Upper lobe of right lung (tissue), 1 donor: ENCODE measurements around the gene EXD1. TPM values are rescaled to one million over a fixed set of nuclear protein-coding genes. Genes with fewer than 3 reads are reported as not detected.
"Not testable (repeated sequence)": the region's sequence is repeated elsewhere in the genome, so short reads cannot be mapped to it uniquely, and the experiment has no call there.

Experiments used
- ATAC-seq: fragments of 200-7000 bp; cut with Tn5 transposase; one replicate; pipeline ENCODE4 v1.9.1; 2020; ENCODE audit warnings: mild to moderate bottlenecking, moderate library complexity
- DNase-seq: peaks from one replicate; pipeline ENCODE4 v3.0.0-alpha.2; 2020
- H3K27ac ChIP-seq: fragments of 200-600 bp; one replicate; pipeline ENCODE4 v1.8.0; 2022
- H3K27me3 ChIP-seq: fragments of 200-600 bp; one replicate; pipeline ENCODE4 v1.8.0; 2022; ENCODE audit warnings: mild to moderate bottlenecking
- H3K36me3 ChIP-seq: fragments of 200-600 bp; one replicate; pipeline ENCODE4 v1.8.0; 2022
- H3K4me1 ChIP-seq: fragments of 200-600 bp; one replicate; pipeline ENCODE4 v1.8.0; 2022
- H3K4me3 ChIP-seq: fragments of 200-600 bp; one replicate; pipeline ENCODE4 v1.8.0; 2022; ENCODE audit warnings: mild to moderate bottlenecking
- H3K9me3 ChIP-seq: fragments of 200-600 bp; one replicate; pipeline ENCODE4 v1.8.0; 2022
- CTCF ChIP-seq: fragments of 200-600 bp; IDR thresholded peaks from one replicate; pipeline ENCODE4 v1.8.0; 2022; ENCODE audit warnings: antibody characterized with exemption
- intact Hi-C: fragments of 100-400 bp; cut with DNase I; formaldehyde crosslinking; loops from one replicate; pipeline ENCODE4 v1.11.0; 2022
- total RNA-seq: library from RNA; stranded (reverse); fragmentation: NEBNext Ultra II Directional; extraction: Animal tissue kit (Norgen Biotek cat#: 25700); gene quantifications from one replicate; pipeline ENCODE4 v1.2.1, GENCODE V29; 2021
- donor health status: DM: no; HTN: yes; CAD: no; lungs with severe emphysema.

The EXD1 gene
- total RNA-seq, 1 donor from 2014 or later, result not detected

DNA sequence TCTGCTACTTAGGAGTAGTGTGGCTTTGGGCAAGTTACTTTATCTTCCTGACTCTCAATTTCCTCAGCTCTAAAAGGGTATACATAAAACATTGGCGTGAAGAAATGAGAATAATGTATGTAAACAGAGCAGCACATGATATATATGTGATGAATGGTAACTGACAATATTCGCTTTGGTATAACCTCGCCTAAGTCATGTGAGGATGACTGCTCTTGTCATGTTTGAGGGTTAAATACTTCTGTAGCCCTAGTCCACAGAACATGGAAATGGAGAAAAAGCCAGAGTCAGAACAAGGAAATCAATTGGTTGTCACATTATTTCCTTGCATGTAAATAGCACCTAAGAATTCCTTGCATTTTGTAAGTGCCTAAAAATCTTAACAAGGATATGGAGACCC lies 25.5 kb upstream of the EXD1 start:
- Histone ChIP-seq H3K4me1 (peaks cover 35% of the 10 kb centered on the region), H3K27me3 (no peaks in the 10 kb centered on the region), H3K4me3 (no peak overlapping the region), H3K9me3 (no peaks in the 10 kb centered on the region), H3K36me3 (peaks cover 27% of the 10 kb centered on the region), H3K27ac (peak overlapping the region; percentile 68)
- DNase-seq, result no peak
- ATAC-seq, result no peak
- TF ChIP-seq CTCF, result no peak
- intact Hi-C loops, result no loop called here

DNA sequence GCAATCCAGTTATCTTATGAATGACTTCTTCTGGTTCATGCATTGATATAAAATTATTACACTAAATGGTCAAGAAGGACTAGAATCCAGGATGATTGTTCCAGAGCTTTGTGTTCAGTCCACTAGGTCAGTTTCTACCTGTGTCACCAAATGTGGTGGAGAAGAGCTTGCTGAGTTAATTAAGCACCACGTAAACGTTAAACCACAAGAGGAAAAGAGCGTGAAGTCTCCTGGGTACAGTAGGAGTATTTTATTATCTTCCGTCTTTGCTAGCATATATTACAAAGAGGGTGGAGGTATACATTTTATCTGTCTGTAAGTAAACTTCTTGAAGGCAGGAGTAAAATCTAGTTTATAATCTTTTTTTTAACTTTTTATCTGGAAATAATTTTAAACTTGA lies 24.0 kb upstream of the EXD1 start:
- Histone ChIP-seq H3K9me3 (no peaks in the 10 kb centered on the region), H3K36me3 (peaks cover 23% of the 10 kb centered on the region), H3K4me3 (no peak overlapping the region), H3K27me3 (no peaks in the 10 kb centered on the region), H3K4me1 (peaks cover 30% of the 10 kb centered on the region), H3K27ac (no peak overlapping the region)
- no peak for DNase-seq
- ATAC-seq, result no peak
- no peak for TF ChIP-seq CTCF
- intact Hi-C loops, result no loop called here

DNA sequence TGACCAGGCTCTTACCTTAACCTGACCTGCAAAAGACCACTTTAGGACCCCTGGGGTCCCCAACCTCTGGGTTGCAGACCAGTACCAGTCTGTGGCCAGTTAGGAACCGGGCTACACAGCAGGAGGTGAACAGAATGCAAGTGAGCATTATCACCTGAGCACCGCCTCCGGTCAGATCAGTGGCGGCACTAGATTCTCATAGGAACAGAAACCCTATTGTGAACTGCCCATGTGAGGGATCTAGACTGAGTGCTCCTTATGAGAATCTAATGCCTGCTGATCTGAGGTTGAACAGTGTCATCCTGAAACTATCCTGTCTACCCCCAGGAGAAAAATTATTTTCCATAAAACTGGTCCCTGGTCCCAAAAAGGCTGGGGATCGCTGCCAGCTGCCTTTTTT lies 20.9 kb upstream of the EXD1 start:
- DNase-seq (no peak), ATAC-seq (no peak)
- Histone ChIP-seq H3K4me1 (peaks cover 7% of the 10 kb centered on the region), H3K27ac (no peak overlapping the region), H3K9me3 (no peaks in the 10 kb centered on the region), H3K36me3 (peaks cover 13% of the 10 kb centered on the region), H3K4me3 (no peak overlapping the region), H3K27me3 (no peaks in the 10 kb centered on the region)
- no peak for TF ChIP-seq CTCF
- intact Hi-C loops, result no loop called here

- H3K4me1 ChIP-seq, DNase-seq, H3K27me3 ChIP-seq, H3K9me3 ChIP-seq, H3K27ac ChIP-seq, intact Hi-C loops, ATAC-seq, H3K4me3 ChIP-seq: not testable (repeated sequence)
- H3K36me3 ChIP-seq, result peaks cover 17% of the 10 kb centered on the region
Measured at GRCh38 chr15:41250745-41251144, 20.2 kb upstream of the EXD1 start.

GRCh38 chr15:41241221-41241964 lies 10.8 kb upstream of the EXD1 start:
- ATAC-seq (peak; percentile 46), DNase-seq (no peak)
- Histone ChIP-seq H3K36me3 (peaks cover 33% of the 10 kb centered on the region), H3K4me3 (no peak overlapping the region), H3K9me3 (no peaks in the 10 kb centered on the region), H3K27me3 (no peaks in the 10 kb centered on the region), H3K4me1 (no peaks in the 10 kb centered on the region), H3K27ac (no peak overlapping the region)
- intact Hi-C loops, result no loop called here
- TF ChIP-seq CTCF, result no peak

DNA sequence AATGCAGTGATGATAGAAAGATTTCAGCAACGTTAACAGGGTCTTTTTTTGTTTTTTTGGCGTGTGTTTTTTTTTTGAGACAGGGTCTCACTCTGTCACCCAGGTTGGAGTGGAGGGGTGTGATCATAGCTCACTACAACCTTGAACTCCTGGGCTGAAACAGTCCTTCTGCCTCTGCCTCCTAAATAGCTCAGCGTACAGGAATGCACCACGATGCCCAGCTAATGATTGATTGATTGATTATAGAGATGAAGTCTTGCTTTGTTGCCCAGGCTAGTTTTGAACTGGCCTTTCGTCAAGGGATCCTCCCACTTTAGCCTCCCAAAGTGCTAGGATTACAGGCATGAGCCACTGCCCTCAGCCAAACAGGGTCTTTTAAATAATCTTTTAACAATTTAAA lies 7.5 kb upstream of the EXD1 start:
- Histone ChIP-seq H3K27ac (no peak overlapping the region), H3K4me1 (peaks cover 4% of the 10 kb centered on the region), H3K27me3 (no peaks in the 10 kb centered on the region), H3K9me3 (no peaks in the 10 kb centered on the region), H3K4me3 (no peak overlapping the region), H3K36me3 (peaks cover 8% of the 10 kb centered on the region)
- TF ChIP-seq CTCF, result no peak
- intact Hi-C loops, result no loop called here
- ATAC-seq, result no peak
- DNase-seq, result no peak
